Neural crest cell (in vitro differentiated cells): ENCODE measurements around the gene SLC25A19. TPM values are rescaled to one million over a fixed set of nuclear protein-coding genes. Genes with fewer than 3 reads are reported as not detected.
"Not testable (repeated sequence)": the region's sequence is repeated elsewhere in the genome, so short reads cannot be mapped to it uniquely, and the experiment has no call there.

Experiments used
- DNase-seq: peaks from one replicate; pipeline ENCODE4 v3.0.0; 2021; ENCODE audit warnings: low read depth, mixed read lengths, low spot score
- H3K27ac Mint-ChIP-seq: one replicate; pipeline ENCODE4 v1.8.0; 2021; ENCODE audit warnings: mild to moderate bottlenecking, mixed read lengths; ENCODE audit not compliant: unreplicated experiment
- H3K27me3 Mint-ChIP-seq: 2 replicates; pipeline ENCODE4 v1.8.0; 2021; ENCODE audit warnings: low read depth, mild to moderate bottlenecking, mixed read lengths
- H3K36me3 Mint-ChIP-seq: 2 replicates; pipeline ENCODE4 v1.8.0; 2021; ENCODE audit warnings: low read depth, mild to moderate bottlenecking, mixed read lengths
- H3K4me1 Mint-ChIP-seq: 2 replicates; pipeline ENCODE4 v1.8.0; 2021; ENCODE audit warnings: mixed read lengths
- H3K4me3 Mint-ChIP-seq: one replicate; pipeline ENCODE4 v1.8.0; 2021; ENCODE audit warnings: mild to moderate bottlenecking, mixed read lengths
- H3K9me3 Mint-ChIP-seq: 2 replicates; pipeline ENCODE4 v1.8.0; 2021; ENCODE audit warnings: mixed read lengths
- CTCF ChIP-seq: fragments of 200-600 bp; sonication (generic); conservative IDR thresholded peaks from 2 replicates; pipeline ENCODE4 v1.5.0; 2021; ENCODE audit warnings: antibody characterized with exemption, mild to moderate bottlenecking
- total RNA-seq: library from RNA; stranded (reverse); gene quantifications from 2 replicates; pipeline ENCODE4 v1.2.1, GENCODE V29; 2021

Gene SLC25A19
- total RNA-seq, 1 donor from 2014 or later: 18.6 TPM

GRCh38 chr17:75301502-75302206 lies 12.4 kb upstream of the SLC25A19 start:
- H3K9me3 Mint-ChIP-seq: no peaks in the 10 kb centered on the region
- H3K27me3 Mint-ChIP-seq: no peaks in the 10 kb centered on the region
- H3K36me3 Mint-ChIP-seq: no peaks in the 10 kb centered on the region
- TF ChIP-seq CTCF: no peak
- DNase-seq: no peak
- no peaks in the 10 kb centered on the region for H3K4me1 Mint-ChIP-seq
- no peak overlapping the region for H3K4me3 Mint-ChIP-seq
- H3K27ac Mint-ChIP-seq: no peak overlapping the region

- Mint-ChIP-seq H3K27me3 (no peaks in the 10 kb centered on the region), H3K27ac (peak overlapping the region; percentile 43), H3K4me3 (no peak overlapping the region), H3K4me1 (no peaks in the 10 kb centered on the region), H3K36me3 (no peaks in the 10 kb centered on the region), H3K9me3 (no peaks in the 10 kb centered on the region)
- no peak for TF ChIP-seq CTCF
- no peak for DNase-seq
Measured at GRCh38 chr17:75301049-75301448, 11.8 kb upstream of the SLC25A19 start.

DNA sequence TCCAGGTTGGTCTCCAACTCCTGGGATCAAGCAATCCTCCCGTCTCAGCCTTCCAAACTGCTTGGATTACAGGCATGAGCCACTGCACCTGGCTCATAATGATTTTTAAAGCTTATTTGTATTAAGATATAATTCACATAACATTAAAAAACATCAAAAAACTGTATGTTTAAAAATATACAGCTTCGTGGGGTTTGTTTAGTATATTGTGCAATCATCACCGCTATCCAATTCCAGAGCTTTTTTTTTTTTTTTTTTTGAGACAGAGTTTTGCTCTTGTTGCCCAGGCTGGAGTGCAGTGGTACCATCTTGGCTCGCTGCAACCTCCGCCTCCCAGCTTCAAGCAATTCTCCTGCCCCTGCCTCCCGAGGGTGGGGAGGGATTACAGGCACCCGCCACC lies 11.0 kb upstream of the SLC25A19 start:
- H3K36me3 Mint-ChIP-seq: no peaks in the 10 kb centered on the region
- no peaks in the 10 kb centered on the region for H3K4me1 Mint-ChIP-seq
- DNase-seq: no peak
- no peak overlapping the region for H3K4me3 Mint-ChIP-seq
- no peak overlapping the region for H3K27ac Mint-ChIP-seq
- H3K27me3 Mint-ChIP-seq: no peaks in the 10 kb centered on the region
- no peaks in the 10 kb centered on the region for H3K9me3 Mint-ChIP-seq
- TF ChIP-seq CTCF: no peak

- no peak for DNase-seq
- Mint-ChIP-seq H3K36me3 (no peaks in the 10 kb centered on the region), H3K4me3 (no peak overlapping the region), H3K27me3 (peaks cover 2% of the 10 kb centered on the region), H3K4me1 (no peaks in the 10 kb centered on the region), H3K27ac (no peak overlapping the region), H3K9me3 (no peaks in the 10 kb centered on the region)
- TF ChIP-seq CTCF: no peak
Measured at GRCh38 chr17:75295201-75296158, 6.2 kb upstream of the SLC25A19 start.

- H3K27ac Mint-ChIP-seq: not testable (repeated sequence)
Measured at GRCh38 chr17:75292810-75293448, 3.7 kb upstream of the SLC25A19 start.

More at GRCh38 chr17:75292810-75293448, 3.7 kb upstream of the SLC25A19 start:
- H3K4me3 Mint-ChIP-seq, H3K36me3 Mint-ChIP-seq, H3K9me3 Mint-ChIP-seq, DNase-seq, H3K27me3 Mint-ChIP-seq: not testable (repeated sequence)
- peaks cover 12% of the 10 kb centered on the region for H3K4me1 Mint-ChIP-seq
